Measurements from ENCODE around the gene SUCO.

- TF ChIP-seq CTCF (IDR thresholded peaks at IDR 0.05) (no peak), POLR2A (IDR thresholded peaks at IDR 0.05) (no peak)
Observed at GRCh38 chr1:172488393-172488792, 44.6 kb upstream of the SUCO start.
